KMS-11 (cell line): ENCODE data around the gene CRADD.

Experiments used
- H2AFZ ChIP-seq: fragments of 200-600 bp; sonication (generic); 2 replicates; pipeline ENCODE4 v1.6.1; 2016; ENCODE audit warnings: antibody characterized with exemption, mixed run types, low read depth
- H3K27ac ChIP-seq: fragments of 200-600 bp; sonication (generic); 2 replicates; pipeline ENCODE4 v1.6.1; 2016; ENCODE audit warnings: mild to moderate bottlenecking, mixed run types
- H3K27me3 ChIP-seq: fragments of 200-600 bp; sonication (generic); 2 replicates; pipeline ENCODE4 v1.6.1; 2017; ENCODE audit warnings: mild to moderate bottlenecking, low read depth, mixed run types, moderate library complexity; ENCODE audit not compliant: insufficient read depth
- H3K36me3 ChIP-seq: fragments of 200-600 bp; sonication (generic); 2 replicates; pipeline ENCODE4 v1.6.1; 2017; ENCODE audit warnings: mild to moderate bottlenecking, mixed run types; ENCODE audit not compliant: insufficient read depth
- H3K4me1 ChIP-seq: fragments of 200-600 bp; sonication (generic); 2 replicates; pipeline ENCODE4 v1.6.1; 2016; ENCODE audit warnings: mild to moderate bottlenecking, low read depth, mixed run types; ENCODE audit not compliant: poor library complexity, severe bottlenecking
- H3K4me2 ChIP-seq: fragments of 200-600 bp; sonication (generic); 2 replicates; pipeline ENCODE4 v1.7.0; 2016; ENCODE audit warnings: mild to moderate bottlenecking, mixed run types
- H3K4me3 ChIP-seq: fragments of 200-600 bp; sonication (generic); IDR thresholded peaks from 2 replicates; pipeline ENCODE4 v1.6.1; 2017; ENCODE audit warnings: low read depth, low read length, mixed read lengths; ENCODE audit not compliant: insufficient read depth
- H3K79me2 ChIP-seq: fragments of 200-600 bp; sonication (generic); 2 replicates; pipeline ENCODE4 v1.6.1; 2016; ENCODE audit warnings: low read depth, mixed run types; ENCODE audit not compliant: insufficient read depth
- H3K9ac ChIP-seq: fragments of 200-600 bp; sonication (generic); 2 replicates; pipeline ENCODE4 v1.6.1; 2016; ENCODE audit warnings: mild to moderate bottlenecking, mixed run types
- H4K20me1 ChIP-seq: fragments of 200-600 bp; sonication (generic); 2 replicates; pipeline ENCODE4 v1.6.1; 2016; ENCODE audit warnings: mild to moderate bottlenecking, mixed run types; ENCODE audit not compliant: insufficient read depth
- TF ChIP-seq, protein P1 (sequence below): fragments of 200-600 bp; sonication (generic); conservative IDR thresholded peaks from 2 replicates; pipeline ENCODE4 v1.6.1; 2017; ENCODE audit warnings: low read depth, mild to moderate bottlenecking, antibody characterized with exemption, low read length, moderate library complexity, mixed read lengths

CRADD gene

DNA sequence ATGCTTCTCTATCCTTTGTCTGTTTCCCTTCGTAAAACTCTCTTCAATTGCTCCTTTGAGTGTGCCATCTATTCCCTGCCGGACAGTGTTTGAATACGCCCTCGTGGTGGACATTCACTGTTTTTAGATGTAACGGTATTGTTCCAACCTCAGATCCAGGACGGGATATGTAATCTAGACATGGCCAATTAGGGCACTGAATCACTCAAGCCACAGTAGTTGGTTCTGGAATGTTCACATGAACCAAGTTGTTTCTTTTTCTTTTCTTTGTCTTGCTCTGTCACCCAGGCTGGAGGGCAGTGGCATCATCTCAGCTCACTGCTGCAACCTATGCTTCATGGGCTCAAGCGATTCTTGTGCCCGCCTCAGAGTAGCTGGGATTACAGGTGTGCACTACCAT is 267.0 kb downstream of the CRADD start:
- no peak overlapping the region for H3K4me3 ChIP-seq
- no peaks in the 10 kb centered on the region for H4K20me1 ChIP-seq
- no peaks in the 10 kb centered on the region for H3K36me3 ChIP-seq
- no peak overlapping the region for H3K9ac ChIP-seq
- no peaks in the 10 kb centered on the region for H3K79me2 ChIP-seq
- no peak overlapping the region for H2AFZ ChIP-seq
- no peaks in the 10 kb centered on the region for H3K4me1 ChIP-seq
- no peaks in the 10 kb centered on the region for H3K27me3 ChIP-seq
- TF ChIP-seq, protein P1, sequence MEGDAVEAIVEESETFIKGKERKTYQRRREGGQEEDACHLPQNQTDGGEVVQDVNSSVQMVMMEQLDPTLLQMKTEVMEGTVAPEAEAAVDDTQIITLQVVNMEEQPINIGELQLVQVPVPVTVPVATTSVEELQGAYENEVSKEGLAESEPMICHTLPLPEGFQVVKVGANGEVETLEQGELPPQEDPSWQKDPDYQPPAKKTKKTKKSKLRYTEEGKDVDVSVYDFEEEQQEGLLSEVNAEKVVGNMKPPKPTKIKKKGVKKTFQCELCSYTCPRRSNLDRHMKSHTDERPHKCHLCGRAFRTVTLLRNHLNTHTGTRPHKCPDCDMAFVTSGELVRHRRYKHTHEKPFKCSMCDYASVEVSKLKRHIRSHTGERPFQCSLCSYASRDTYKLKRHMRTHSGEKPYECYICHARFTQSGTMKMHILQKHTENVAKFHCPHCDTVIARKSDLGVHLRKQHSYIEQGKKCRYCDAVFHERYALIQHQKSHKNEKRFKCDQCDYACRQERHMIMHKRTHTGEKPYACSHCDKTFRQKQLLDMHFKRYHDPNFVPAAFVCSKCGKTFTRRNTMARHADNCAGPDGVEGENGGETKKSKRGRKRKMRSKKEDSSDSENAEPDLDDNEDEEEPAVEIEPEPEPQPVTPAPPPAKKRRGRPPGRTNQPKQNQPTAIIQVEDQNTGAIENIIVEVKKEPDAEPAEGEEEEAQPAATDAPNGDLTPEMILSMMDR, result no peak
- no peak overlapping the region for H3K27ac ChIP-seq
- H3K4me2 ChIP-seq, result no peak overlapping the region
